ENCODE results near the gene ISYNA1. TPM values are rescaled to one million over a fixed set of nuclear protein-coding genes. Genes with fewer than 3 reads are reported as not detected.

The ISYNA1 gene
- total and polyA plus RNA-seq, 12 donors: 3.2 to 313 (median 78.7) TPM

GRCh38 chr19:18436671-18437490 lies 1.1 kb downstream of the ISYNA1 start:
- intact Hi-C loops (cut with DNase I): no loop called here
- peak overlapping the region in 2 of 5 donors; percentile 62 to 92 for H3K27ac ChIP-seq
- H3K36me3 ChIP-seq (replicated peaks in 1 of 2): no peaks in the 10 kb centered on the region
- DNase-seq: peak; percentile 76 to 93 (median 85)
- 23 to 61% (median 38%) methylated on average over 16 to 67 of the region's 67 CpGs for WGBS, 4 donors
- H3K27me3 ChIP-seq: no peaks in the 10 kb centered on the region
- TF ChIP-seq POLR2A (IDR thresholded peaks at IDR 0.05): no peak
- TF ChIP-seq CTCF (IDR thresholded peaks at IDR 0.05): no peak
- H3K4me3 ChIP-seq: peak overlapping the region in 2 of 4 donors; percentile 40 to 72
- H3K4me1 ChIP-seq (replicated peaks in 1 of 2): peaks cover 29 to 39% of the 10 kb centered on the region in 2 donors
- no peaks in the 10 kb centered on the region for H3K9me3 ChIP-seq (replicated peaks in 1 of 3)

GRCh38 chr19:18435842-18436670 lies 1.9 kb downstream of the ISYNA1 start:
- DNase-seq: peak in 4 of 7 donors; percentile 11 to 69 (median 44)
- no peak for TF ChIP-seq POLR2A (IDR thresholded peaks at IDR 0.05)
- TF ChIP-seq CTCF (IDR thresholded peaks at IDR 0.05): no peak
- Histone ChIP-seq H3K4me1 (replicated peaks in 1 of 2) (peaks cover 29 to 39% of the 10 kb centered on the region in 2 donors), H3K9me3 (replicated peaks in 1 of 3) (no peaks in the 10 kb centered on the region), H3K27ac (peak overlapping the region in 2 of 5 donors; percentile 62 to 92), H3K4me3 (no peak overlapping the region), H3K27me3 (no peaks in the 10 kb centered on the region), H3K36me3 (replicated peaks in 1 of 2) (no peaks in the 10 kb centered on the region)
- intact Hi-C loops (cut with DNase I): no loop called here
- WGBS, 4 donors: 78 to 86% (median 86%) methylated on average over 34 to 46 of the region's 46 CpGs

DNA sequence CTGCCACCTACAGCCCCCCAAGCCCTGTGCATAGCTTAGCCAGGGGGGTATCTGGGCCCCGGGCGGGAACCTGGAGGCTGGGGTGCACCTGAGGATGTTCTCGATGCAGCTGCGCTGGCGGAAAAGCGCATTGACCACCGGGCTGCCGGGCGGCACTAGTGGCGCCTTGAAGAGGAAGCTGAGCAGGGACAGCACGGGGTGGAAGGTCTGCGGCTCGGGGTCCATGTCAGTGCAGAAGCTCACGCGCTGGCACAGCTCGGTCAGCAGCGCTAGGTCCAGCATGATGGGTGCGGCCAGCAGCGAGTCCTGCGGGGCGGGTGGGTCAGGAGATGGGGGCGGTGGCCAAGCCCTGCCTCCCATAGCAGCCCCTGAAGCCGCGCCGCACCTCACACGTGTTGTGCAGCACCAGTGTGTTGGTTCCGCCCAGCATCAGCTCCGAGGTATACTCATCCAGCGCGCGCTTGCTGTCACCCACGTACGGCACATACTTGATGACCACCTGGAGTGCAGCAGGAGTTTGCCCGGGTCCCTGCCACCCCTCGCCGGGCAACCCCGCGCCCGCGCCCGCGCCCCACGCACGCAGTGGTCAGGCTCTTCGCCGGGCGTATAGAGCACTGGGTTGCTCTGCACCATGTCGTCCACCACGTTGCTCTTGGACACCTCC lies 2.6 kb downstream of the ISYNA1 start:
- no peak overlapping the region for H3K27ac ChIP-seq
- DNase-seq: peak in 4 of 7 donors; percentile 15 to 77 (median 48)
- intact Hi-C loops (cut with DNase I): no loop called here
- no peaks in the 10 kb centered on the region for H3K27me3 ChIP-seq
- H3K36me3 ChIP-seq (replicated peaks in 1 of 2): no peaks in the 10 kb centered on the region
- TF ChIP-seq CTCF (IDR thresholded peaks at IDR 0.05) (no peak), POLR2A (IDR thresholded peaks at IDR 0.05) (no peak)
- peaks cover 29 to 39% of the 10 kb centered on the region in 2 donors for H3K4me1 ChIP-seq (replicated peaks in 1 of 2)
- 94 to 98% (median 95%) methylated on average over 18 to 49 of the region's 49 CpGs for WGBS, 4 donors
- H3K9me3 ChIP-seq (replicated peaks in 1 of 3): no peaks in the 10 kb centered on the region
- H3K4me3 ChIP-seq: no peak overlapping the region

Measured in adrenal gland (tissue), 12 donors.